GM21367 (cell line): ENCODE results near the gene RBM23.
"Not testable (repeated sequence)": the region's sequence is repeated elsewhere in the genome, so short reads cannot be mapped to it uniquely, and the experiment has no call there.

Source experiments
- ATAC-seq: cut with Tn5 transposase; IDR thresholded peaks from one replicate; pipeline ENCODE4 v1.9.1; 2021; ENCODE audit not compliant: unreplicated experiment

RBM23 gene

DNA sequence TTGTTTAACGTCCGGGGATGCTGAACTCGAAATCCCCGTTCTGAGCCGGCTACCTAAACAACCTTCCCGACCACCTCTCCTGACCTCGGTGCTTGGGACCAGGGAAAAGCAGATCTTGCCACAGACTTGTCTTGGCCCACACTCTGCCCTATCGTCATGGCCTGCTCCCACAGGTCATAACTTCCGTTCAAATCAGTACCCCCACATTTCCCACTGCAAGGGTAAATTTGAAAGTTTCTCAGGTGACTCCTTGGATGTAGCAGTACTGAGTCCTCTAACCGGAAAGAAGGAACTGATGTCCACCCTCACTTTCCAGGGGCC, 612 bp upstream of the RBM23 start:
- ATAC-seq = peak; percentile 5

DNA sequence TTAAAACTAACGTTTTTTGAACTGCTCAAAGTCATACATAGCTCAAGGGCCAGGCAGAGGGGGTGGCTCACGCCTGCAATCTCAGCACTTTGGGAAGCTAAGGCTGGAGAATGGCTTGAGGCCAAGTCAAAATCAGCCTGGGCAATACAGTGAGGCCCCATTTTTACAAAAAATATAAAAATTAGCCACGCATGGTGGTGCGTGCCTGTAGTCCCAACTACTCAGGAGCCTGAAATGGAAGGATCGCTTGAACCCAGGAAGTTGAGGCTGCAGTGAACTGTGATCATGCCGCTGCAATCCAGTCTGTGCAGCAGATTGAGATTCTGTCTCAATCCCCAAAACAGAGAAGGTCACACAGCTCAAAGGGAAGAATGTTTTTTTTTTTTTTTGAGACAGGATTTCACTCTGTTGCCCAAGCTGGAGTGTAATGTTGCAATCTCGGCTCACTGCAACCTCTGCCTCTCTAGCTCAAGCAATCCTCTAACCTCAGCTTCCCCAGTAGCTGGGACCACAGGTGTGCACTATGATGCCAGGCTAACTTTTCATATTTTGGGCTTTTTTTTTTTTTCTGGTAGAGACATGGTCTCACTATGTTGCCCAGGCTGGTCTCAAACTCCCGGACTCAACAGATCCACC, 2.9 kb downstream of the RBM23 start:
- ATAC-seq = no peak

DNA sequence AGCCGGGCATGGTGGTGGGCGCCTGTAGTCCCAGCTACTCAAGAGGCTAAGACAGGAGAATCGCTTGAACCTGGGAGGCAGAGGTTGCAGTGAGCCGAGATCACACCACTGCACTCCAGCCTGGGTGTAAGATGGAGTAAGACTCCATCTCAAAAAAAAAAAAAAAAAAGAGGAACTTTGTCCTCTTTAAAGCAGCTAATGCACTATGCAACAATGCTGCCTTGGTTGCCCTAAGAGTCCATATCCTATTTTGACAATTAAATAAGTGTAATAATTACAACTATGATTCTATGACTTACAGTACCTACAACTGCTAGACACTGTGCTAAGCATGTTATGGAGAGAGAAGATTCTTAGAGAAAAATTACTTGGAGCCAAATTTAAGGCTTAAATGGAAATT, 4.1 kb downstream of the RBM23 start:
- not testable (repeated sequence) for ATAC-seq

DNA sequence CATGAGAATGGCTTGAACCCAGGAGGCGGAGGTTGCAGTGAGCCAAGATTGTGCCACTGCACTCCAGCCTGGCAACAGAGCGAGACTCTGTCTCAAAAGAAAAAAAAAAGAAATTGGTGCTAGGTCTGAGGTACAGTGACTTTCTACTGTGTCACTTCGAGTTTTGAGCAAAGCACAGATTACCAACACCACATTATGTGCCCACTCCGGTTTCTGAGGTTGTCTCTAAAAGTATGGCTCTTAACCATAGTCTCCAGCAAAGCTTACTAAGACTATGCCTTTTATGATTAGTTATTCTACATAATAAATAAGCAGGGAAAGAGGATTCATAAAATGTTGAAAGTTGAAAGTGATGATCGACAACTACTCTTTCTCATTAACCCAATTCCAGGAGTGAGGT, 8.0 kb downstream of the RBM23 start:
- ATAC-seq = no peak

DNA sequence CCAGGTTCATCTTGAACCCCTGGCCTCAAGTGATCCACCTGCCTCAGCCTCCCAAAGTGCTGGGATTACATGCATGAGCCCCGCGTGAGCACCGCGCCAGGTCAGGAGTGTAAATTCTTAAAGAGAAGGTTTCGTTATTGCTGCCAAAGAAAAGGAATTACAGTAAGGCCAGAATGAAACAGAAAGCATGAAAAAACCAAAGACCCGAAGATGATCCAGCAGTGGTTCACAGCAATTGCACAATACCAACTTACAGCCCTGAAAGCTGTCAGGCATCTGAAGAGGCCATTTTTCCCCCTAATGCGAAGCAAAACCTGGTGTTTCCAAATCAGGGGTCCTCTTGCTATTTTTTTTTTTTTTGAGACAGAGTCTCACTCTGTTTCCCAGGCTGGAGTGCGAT, 10.3 kb downstream of the RBM23 start:
- no peak for ATAC-seq

DNA sequence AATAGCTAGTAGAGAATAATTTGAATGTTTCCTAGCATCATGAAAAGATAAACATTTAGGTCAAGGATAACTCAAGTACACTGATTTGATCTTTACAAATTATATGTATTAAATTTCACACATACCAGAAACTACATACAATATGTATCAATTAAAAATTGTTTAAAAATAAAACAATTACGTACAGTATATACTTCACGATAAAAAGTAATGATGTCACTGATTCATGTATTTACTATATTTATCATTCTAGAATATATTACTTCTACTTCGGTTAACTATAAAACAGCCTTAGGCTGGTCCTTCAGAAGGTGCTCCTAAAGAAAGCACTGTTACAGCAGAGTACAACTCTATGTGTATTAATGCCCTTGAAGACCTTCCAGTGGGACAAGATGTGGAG, 11.5 kb downstream of the RBM23 start:
- ATAC-seq = no peak

DNA sequence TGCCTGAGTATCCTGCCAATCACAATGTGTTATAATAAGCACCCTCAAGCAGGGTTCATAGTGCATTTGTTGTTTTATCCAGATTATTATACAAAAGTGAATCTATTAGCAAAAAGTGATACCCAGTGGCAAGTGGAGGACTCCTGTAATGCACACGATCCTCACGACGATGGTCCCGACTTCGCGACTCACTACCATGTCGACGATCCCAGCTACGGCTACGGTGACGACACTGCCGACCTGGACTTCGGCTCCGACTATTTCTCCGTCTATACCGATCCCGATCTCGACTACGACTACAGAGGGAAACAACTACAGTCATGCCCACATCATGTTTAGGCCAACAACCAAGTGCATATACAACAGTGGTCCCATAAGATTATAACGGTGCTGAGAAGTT, 12.9 kb downstream of the RBM23 start:
- ATAC-seq = no peak

- ATAC-seq = no peak
These were observed 13.3 kb downstream of the RBM23 start for GRCh38 chr14:22905627-22906026.

DNA sequence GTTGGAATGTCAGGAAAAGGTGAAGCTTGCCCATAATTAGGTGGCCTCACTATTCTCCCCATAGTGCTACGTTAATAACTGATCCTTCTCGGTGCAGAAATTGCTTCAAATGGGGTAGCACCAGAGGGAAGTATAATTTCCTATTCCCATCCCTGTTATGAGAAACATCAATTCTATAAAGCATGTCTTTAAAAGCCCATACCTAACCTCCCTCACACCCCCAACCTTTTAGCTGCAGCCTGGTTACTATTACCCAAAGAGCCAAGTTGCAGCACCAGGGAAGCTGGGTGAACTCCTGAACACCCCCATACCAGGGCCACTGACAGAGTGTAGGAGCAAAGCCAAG, 15.2 kb downstream of the RBM23 start:
- ATAC-seq = no peak

- ATAC-seq = no peak
These were observed 17.1 kb downstream of the RBM23 start for GRCh38 chr14:22901799-22902198.

DNA sequence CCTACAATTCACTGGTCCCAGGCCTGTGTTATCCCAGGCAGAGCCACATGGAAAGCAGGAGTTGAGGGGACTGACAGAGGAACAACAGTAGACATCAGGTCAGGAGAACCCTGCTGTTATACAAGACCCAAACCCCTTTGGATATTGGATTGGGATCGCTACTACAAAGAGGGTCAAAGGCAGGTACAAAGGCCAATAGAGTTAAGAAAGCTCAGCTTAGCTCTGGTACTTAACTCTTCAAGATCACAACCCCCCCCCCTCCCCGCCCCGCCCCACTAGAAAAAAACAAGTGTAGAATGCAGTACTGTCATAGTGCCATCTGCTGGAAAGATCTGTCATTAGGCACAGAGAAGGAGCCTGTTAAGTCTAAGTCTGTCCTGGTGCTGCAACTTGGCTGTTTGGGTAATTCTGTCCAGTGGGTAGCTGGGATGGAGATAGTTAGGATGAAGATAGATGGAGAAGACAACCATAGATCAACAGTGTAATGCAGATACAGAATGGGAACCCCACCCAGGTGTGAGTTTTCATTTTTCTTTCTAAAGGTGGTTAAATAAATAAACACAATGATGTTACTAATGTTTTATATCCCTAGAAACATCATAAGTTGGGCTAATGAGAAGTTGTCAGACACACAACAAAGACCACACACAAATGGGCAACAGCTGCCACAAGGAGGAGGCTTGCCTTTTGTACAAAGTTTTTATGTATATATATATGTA, 18.7 kb downstream of the RBM23 start:
- no peak for ATAC-seq

DNA sequence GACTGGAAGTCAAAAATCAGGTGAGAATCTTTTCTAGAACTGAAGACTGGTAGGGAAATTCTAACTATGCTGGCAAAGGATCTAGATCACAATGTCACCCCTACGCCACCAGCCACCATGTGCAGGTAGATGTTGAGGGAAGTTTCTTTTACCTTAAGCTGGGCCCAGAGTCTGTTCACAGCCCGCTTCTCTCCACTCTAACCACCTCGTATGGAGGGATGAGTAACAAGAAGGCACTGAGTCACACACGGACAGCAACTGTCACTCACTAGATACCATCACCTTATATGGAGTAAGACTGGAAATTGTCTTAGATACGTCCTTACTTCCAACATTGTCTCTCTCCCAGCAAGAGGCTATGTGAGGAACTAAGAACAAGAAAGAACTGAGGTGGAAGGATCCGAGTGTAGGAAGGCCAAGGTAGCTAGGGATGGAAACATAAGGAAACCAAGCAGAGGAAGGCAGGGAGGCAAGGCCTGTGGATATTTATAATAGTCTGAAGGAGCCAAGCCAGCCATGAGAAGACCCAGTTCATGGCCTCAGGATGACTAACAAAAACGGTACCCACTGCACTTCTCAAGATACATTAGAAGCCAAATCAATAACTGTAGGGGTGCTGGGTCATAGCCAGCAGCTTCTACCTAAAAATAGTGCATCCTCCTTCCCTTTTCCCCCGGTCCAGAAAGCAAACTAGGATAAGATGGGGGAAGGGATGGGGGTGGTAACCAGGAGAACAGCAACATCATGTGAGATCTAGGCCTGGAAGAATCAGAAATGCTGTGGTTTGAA, 20.5 kb downstream of the RBM23 start:
- no peak for ATAC-seq

DNA sequence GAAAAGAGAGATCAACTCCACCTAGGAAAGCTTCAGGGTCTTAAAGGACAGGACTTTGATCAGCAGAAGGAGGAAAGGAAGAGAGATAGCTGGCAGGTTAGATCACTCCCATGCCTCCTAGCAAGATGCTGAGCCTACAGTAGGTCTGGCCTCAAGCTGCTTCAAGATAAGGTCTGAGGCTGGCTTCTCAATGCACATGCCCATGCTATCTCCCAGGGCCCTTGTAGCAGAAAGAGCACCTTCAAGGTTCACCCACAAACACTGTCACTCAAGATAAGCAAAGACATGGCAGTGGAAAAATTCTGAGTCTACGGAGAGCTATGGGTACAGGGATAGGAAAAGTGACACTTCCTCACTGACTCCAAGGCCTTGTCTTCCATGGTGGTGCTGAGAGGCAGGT, 21.6 kb downstream of the RBM23 start:
- no peak for ATAC-seq

DNA sequence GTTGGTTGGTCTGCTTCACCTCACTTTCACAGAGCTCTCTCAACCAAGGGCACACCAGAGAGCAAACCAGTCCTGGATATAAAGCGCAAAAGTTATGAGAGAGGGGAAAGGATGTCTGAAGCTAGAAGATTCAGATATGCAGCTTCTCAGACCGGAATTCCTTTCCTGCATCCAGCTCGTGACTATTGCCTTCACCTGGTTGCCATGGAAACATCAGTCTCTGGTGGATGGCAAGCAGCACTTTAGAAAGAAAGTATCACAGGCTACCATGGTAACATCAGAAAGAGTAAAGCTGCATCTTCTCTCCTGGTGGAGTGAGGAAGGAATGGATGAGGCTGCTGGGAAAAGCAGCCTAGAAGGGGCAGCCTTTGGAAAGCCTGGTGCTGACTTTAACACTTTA, 22.2 kb downstream of the RBM23 start:
- ATAC-seq = no peak

DNA sequence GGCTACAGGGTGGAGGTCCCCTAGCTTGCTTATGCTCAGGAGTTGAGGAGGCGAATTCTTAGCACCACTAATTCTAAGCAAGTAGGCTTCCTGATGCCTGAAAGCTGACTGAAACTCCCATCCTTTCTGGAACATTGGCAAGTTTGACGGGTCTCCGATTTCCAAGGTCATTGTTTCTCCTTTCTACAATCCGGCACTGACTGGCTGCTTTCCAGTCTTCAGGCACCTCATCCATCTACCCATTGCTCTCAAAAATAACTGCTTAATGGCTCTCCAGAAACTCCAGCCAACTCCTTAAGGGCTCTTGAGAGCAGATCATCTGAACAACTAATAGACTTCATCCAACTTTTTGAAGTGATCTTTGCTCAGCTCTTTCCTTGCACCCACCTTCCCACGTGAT, 22.6 kb downstream of the RBM23 start:
- no peak for ATAC-seq

DNA sequence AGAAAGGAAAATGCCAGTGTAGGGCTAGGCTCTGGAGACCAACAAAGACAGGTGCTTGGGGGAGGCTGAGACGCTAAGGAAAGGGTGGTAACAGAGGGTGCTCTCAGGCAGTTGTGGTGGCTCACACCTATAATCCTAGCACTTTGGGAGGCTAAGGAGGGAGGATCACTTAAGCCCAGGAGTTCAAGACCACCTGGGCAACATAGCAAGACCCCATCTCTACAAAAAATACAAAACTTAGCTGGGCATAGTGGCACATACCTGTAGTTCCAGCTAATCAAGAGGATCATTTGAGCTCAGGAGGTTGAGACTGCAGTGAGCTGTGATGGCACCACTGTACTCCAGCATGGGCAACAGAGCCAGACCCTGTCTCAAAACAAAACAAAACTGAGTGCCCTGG, 23.5 kb downstream of the RBM23 start:
- no peak for ATAC-seq

DNA sequence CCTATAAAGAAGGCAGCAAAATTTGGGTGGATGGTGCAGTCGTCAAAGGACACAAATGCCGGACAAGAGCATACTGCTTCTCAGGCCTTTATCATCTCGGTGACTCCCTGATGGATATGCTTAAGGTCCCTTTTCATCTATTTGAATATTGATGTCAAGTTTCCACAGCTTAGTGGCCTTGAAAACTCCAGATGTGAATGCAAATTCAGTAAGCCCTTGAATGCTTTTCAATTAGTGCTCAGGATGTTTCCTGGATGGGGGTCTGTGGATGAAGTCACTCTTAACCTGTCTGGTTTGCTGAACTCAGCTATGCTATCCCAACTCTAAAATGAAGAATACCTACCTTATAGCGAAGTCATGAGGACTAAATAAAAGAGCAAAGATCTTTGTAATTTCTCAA, 25.2 kb downstream of the RBM23 start:
- ATAC-seq = no peak

DNA sequence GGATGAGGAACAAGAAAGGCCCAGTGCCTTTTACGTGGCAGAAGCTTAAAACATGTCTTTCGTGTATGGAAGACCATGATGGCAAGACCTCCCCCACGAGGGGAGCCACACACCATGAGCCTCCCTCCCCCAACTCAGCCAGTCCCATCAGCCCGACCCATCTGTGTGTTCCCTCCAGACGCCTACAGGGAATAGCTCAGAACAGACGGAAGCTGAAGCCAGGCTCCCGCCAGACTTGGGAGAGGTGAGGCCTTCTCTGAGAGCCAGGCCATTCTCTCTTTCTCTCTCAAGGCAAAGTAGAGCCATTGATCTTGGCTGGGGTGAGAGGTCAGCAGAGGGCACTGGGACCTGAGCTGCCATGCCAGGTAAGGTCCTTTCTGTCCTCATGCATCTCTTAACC, 26.5 kb downstream of the RBM23 start:
- no peak for ATAC-seq

- ATAC-seq = no peak
These were observed 28.5 kb downstream of the RBM23 start for GRCh38 chr14:22890416-22890815.

GRCh38 chr14:22888662-22889061, 30.3 kb downstream of the RBM23 start:
- no peak for ATAC-seq

DNA sequence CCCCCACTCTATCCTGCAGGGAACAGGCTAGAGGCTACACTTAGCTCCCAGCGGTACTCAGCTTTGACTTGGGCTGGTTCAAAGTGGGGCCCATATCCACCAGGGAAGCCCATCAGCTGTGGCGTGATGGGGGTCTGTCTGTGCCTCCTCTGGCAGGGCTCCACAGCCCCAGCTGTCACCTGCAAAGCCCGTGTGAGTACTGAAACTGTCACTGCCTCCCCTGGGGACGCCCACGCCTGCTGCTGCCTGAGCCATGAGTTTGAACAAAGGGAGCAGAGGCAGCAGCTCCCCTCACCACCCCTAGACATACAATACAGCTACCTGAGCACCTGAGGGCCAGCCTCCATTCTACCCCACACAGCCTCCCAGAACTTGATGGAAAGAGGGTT, 31.0 kb downstream of the RBM23 start:
- ATAC-seq = peak; percentile 31

DNA sequence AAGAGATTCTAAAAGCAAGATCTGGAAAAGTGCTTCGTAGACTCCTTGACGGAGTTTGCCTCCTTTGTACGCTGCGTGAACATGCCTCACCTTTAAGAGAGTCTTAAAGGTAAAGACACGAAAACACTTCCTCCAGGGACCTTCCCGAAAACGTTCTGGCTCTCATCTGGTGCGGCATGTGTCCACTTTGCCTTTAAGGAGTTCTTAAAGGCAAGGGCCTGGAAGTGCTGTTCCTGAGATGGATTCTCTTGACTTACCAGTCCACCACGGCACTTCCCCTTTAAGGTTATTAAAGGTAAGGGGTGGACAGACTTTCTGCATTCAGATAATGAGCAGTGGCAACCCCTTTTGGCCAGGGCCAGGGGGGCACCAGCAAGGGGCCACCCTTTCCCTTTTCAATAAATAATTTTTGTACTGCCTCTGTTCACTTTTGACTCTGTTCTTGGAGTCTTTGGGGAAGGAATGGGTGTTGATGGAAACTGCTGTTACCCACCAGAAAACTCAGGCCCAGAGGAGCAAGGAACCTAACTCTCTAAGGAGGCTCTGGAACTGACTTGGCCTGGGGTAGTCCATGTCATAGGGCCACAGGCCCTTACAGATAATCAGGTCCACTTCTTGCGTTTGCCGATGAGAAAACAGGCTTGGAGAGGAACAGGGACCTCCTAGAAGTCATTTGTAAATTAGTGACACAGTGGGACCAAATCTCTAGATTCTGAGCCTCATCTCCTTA, 31.5 kb downstream of the RBM23 start:
- peak; percentile 1 for ATAC-seq
